HG03280 (cell line): ENCODE results near the gene CACNA1G.

ENCODE experiments used
- ATAC-seq: cut with Tn5 transposase; IDR thresholded peaks from one replicate; pipeline ENCODE4 v1.9.1; 2021; ENCODE audit warnings: mild to moderate bottlenecking, moderate library complexity; ENCODE audit not compliant: unreplicated experiment

CACNA1G gene

DNA sequence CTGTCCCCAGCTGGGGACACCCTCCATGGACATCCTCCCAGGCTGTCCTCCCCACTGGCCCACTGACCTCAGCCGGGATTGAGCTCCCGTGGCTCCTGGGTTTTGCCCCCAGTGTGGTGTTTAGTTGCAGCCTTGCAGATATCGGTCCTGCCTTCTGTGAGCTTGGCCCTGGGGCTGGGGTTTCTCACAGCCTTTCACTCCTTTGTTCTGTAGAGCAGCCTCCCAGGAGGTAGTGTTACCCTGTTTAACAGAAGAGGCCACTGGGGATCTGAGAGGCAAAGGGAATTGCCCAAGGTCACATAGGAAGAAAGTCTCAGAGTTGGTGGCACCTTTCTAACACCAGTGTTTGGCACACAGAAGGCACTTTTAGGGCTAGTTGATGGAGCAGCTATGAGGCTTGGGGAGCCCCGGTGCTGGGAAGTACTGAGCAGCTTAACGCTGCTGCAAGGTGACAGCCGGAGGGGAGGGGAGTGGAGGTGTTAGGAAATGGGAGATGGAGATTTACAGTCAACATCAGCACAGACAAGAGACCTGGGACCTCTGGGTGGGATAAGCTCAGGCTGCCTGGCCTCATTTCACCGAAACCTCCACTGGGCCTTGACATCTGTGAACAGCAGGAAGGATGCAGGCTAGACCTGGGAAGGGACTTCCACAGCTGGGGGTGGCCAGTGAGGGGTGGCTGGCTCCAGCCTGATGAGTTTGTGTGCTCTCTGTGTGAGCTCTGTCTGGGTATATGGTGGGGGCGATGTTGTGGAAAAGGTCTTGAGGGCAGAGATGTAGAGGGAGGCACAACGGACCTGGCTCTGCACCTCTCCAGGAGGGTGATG, 26.1 kb downstream of the CACNA1G start:
- no peak for ATAC-seq

- no peak for ATAC-seq
Measured at GRCh38 chr17:50587571-50587970, 27.1 kb downstream of the CACNA1G start.

DNA sequence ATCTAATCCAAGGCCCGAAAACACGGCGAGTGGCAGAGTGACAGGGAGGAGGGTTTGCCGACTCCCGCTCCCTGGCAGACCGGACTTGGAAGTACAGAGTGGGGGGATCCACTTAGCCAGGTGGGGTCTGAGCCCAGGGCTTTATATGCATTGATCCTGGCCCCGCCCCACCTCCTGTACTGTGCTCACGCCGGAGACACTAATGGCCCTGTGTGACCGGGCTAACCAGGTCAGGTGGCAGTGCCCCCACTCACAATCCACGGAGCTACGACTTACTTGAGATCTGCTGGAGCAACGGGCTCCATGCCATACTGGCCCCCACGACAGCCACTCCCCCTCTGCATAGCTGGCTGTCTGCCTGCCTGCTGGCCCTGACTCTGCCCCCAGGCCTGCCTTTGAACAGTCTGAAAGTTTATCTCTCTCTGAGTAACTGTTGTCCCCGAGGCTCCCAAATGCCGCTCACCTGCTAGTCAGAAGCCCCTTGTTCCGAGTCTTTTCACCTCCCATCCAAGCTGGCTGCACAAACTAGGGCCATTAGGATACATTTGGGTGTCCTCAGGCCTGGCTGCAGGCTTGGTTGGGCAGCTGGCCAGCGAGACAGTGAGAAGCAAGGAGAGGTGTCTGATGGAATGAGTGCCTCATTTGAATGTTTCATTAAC, 28.0 kb downstream of the CACNA1G start:
- no peak for ATAC-seq

DNA sequence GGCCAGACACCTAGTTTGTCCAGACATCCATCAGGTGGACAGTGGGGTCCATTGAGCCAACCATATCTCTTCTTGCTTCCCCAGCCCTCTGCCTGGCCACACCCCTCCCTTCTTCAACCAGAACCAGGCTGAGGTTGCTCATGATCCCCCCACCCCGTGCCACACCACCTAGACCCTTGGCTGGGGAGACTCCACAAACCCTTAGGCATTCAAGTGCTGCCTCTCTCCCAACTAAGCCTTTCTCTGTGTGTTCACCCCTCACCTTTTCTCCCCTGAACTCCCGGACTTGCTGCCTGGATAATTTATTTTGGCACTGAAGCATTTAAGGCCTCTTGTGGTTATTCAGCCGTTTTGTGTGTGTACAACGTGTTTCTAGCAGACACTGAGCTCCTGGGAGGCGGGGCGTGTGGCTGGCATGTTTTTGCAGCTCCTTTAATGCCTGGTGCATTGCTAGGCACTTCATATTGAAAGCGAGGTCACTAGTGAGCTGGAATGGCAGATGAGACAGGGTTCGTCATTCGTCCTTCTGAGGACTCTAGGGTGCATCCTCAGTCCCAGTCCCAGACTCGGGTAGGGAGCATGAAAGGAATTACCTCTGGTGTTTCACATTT, 28.7 kb downstream of the CACNA1G start:
- no peak for ATAC-seq

DNA sequence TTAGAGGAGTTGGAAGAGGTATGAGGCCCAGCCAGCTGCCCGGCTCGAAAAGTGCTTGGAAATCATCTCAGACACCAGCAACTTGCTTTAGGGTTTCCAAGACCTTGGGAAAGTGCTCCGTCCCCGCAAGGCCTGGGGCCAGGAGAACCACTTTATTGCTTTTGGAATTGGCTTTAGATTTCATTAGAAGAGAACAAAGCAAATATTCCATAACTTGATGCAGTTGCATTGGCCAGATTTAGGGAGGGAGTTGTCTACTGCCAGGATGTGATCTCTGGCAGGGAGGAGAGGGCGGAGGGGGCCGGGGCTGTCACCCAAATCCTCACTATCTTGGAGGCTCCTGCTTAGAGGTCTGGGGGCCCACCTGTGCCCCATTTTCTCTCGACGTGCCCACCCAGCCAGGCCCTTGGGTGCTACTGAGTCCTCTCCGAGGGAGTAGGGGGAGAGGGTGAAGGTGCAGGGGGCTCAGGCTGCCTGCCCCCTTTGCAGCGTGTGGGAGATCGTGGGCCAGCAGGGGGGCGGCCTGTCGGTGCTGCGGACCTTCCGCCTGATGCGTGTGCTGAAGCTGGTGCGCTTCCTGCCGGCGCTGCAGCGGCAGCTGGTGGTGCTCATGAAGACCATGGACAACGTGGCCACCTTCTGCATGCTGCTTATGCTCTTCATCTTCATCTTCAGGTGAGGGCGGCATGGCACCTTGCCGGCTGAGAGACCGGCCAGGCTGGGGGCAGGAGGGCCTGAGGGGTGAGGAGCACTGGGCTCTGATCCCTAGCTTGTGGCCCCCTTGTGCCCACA, 30.6 kb downstream of the CACNA1G start:
- no peak for ATAC-seq

DNA sequence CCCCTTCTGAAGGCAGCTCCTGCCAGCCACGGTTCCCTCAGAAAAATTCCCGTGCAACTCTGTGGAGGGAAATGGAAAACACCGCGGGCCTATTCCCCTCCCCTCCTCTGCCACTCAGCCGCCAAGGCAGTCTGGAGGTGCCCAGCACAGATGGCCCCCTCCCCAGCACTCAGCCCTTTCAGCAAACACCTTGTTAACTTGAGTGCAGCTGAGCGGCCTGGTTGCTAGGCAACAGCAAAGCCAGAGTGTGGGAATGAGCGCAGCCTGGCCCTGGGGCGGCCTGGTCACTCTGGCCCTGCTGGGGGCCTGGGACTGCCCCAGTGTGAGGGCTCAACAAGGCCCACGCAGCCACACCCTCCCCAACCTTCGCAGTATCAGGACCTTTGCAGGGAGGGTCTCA, 32.8 kb downstream of the CACNA1G start:
- ATAC-seq, result no peak

DNA sequence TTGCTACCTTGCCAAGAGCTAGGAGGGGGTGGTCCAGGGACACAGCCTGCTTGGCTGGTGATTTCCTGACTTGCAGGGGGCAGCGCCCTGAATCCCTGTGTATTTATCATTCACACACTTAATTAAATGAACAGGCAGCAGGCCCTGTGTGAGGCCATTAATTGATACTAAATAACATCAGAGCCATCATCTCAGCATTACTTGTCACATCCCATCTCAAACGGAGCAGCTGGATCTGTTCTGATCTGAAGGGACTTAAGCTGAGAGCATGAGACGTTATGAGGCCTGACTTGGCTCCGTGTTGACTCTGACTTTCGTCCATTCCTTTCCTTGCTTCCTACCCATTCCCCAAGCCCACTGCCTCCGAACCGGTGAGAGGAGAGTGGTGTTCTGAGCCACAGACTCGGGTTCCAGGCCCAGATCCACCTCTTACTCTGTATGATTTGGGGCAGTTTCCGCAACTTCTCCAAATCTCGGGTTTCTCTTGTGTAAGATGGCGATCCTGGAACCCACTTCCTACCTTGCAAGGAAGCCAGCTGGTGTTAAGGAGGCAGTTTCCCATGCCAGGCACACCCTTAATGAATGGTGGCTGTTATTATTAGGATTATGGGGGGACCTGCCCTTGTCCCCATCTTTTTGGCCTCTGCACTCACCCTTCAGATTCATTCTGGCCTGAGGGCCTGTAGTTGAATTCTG, 33.8 kb downstream of the CACNA1G start:
- ATAC-seq, result no peak

DNA sequence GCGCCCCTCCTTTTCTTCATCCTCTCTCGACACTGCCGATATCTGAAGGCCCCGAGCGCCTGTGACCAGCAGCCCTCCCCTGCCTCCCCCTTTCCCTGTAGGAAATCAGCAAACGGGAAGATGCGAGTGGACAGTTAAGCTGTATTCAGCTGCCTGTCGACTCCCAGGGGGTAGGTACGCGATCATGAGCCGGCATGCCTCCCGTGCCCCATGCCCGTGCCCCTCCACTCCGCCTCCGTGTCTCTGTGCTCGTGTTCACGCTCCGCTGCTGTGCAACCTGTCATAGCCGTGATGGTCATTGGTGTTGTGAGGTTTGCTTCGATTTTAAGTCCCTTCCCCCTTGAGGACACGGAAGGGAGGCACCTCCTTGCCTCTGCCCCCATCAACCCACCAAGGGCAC, 34.4 kb downstream of the CACNA1G start:
- ATAC-seq, result no peak

DNA sequence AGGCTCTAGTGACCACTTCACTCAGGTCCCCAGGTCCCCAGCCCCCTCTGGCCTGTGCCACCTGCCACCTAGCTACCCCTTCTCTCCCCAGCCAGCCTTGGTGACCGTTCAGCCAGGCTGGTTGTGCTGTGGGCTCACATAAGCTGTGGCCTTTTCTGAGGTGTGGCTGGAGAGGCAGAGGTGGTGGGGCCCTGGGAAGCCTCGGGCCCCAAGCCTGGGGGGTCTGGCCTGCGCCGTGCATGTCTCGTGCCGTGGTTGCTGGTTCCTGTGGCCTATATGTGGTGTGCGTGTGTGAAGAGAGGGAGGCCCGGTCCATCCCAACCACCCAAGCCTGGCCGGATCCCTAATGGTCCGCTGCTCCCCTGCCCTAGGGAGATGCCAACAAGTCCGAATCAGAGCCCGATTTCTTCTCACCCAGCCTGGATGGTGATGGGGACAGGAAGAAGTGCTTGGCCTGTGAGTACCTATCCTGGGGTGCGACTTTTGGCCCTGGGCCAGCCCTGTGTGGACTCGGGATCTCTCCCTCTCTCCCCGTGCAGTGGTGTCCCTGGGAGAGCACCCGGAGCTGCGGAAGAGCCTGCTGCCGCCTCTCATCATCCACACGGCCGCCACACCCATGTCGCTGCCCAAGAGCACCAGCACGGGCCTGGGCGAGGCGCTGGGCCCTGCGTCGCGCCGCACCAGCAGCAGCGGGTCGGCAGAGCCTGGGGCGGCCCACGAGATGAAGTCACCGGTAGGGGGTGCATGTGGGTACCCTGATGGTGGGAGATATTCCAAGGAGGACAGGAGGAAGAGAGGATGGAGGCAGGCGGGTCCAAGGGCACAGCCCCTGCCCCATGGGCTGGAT, 35.9 kb downstream of the CACNA1G start:
- ATAC-seq, result no peak

DNA sequence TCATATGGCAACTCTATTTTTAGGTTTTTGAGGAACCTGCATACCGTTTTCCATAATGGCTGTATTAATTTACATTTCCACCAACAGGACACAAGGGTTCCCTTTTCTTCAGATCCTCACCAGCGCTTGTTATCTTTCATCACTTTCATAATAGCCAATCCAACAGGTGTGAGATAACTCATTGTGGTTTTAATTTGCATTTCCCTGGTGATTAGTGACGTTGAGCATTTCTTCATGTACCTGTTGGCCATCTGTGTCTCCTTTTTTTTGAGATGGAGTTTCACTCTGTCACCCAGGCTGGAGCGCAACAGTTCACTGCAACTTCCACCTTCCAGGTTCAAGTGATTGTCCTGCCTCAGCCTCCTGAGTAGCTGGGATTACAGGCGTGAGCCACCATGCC, 38.0 kb downstream of the CACNA1G start:
- ATAC-seq, result no peak

DNA sequence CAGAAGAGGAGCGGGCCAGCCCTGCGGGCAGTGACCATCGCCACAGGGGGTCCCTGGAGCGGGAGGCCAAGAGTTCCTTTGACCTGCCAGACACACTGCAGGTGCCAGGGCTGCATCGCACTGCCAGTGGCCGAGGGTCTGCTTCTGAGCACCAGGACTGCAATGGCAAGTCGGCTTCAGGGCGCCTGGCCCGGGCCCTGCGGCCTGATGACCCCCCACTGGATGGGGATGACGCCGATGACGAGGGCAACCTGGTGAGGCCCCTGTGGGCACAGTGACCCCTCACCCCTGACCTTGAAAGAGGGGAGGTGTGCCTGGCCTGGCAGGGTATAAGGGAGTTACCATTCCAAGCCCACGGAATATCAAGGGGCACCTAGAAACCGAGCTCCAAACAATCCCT, 39.1 kb downstream of the CACNA1G start:
- ATAC-seq, result no peak

DNA sequence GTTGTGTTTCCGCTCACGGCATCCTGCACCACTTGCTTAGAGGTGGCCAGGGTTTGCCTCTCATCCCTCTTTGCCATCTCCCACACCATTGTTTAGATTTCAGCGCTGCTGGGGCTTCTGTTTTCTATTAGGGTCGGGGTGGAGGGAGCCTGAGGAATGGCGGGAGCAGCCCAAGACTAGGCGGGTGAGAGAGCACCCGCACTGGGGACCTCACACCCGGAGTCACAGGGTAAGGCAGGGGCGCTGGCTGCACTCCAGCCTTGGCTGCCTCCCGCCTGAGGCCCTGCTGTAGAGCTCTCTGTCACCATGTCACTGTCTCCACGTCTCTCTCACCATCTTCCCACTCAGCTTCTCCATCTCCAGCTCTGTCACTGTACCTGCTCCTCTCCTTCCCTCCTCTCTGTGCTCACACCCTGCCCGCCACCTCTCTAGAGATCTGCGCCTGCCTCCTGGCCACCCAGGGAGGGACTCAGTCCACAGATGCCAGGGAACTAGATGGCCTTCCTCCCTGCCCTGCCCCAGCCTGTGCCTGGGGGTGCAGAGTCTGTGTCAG, 41.4 kb downstream of the CACNA1G start:
- ATAC-seq, result no peak

DNA sequence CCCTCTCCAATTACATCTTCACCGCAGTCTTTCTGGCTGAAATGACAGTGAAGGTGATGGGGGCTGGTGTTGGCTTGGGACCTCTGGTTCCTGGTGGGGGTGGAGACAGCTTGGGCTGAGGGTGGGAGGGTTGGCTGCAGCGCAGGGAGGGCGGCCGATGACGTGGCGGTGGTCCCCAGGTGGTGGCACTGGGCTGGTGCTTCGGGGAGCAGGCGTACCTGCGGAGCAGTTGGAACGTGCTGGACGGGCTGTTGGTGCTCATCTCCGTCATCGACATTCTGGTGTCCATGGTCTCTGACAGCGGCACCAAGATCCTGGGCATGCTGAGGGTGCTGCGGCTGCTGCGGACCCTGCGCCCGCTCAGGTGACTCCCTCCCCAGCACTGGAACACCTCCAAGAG, 42.3 kb downstream of the CACNA1G start:
- no peak for ATAC-seq

DNA sequence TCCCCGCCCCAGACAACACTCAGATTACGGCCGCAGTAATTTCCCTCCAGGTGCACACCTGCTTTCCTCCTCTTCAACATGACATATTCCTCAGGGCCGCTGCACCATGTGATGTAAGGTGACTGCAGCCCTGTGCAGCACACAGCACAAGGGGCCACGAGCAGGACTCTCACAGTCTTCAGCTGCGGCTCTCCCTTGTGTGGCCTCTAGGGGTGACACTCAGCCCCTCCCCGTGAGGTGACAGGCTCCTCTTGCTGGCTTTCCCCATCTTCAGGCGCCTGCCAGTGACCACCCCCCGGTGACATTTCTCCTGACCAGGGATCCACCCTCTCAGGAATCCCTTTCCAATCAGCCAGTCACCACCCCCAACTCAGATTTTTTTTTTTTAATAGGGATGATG, 42.8 kb downstream of the CACNA1G start:
- no peak for ATAC-seq

DNA sequence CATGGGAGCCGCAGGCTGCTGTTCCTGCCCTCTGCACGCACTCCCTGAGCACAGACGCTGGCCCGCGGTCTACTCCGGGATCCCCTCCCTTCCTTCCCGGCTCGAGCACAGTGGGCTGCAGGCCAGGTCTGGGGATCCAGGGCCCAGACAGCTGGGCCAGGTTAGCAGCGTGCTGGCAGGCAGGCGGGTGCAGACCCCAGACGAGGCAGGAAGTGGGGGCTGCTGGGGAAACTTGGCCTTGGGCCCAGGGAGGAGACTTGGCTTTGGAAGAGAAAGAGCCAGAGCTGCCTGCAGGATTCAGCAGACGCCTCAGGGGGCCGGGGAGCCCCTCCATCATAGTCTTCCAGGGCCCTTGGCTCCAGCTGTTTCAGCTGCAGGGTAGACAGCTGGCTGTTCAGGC, 44.0 kb downstream of the CACNA1G start:
- no peak for ATAC-seq

- ATAC-seq, result no peak
Measured at GRCh38 chr17:50605429-50605828, 44.9 kb downstream of the CACNA1G start.

DNA sequence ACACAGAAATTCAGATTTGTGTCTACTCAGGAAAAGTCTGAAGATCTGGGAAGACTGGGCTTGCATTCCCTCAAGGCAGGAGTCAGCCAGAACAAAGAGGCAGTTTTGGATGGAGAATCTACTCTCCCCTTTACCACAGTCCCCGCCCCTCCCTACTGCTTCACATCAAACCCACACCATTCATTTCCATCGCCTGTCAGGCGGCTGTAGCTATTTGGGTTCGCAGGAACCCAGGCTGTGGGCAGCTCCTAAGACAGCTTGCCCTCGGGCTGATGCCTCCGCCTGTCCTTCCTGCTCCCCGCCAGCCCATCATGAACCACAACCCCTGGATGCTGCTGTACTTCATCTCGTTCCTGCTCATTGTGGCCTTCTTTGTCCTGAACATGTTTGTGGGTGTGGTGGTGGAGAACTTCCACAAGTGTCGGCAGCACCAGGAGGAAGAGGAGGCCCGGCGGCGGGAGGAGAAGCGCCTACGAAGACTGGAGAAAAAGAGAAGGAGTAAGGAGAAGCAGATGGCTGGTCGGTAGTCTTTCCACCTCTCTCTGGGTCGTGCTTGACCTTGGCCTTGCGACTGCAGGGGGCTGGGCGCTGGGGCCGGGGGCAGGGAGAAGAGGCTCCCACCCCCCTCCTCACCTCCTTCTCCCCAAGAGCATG, 47.1 kb downstream of the CACNA1G start:
- ATAC-seq, result no peak

DNA sequence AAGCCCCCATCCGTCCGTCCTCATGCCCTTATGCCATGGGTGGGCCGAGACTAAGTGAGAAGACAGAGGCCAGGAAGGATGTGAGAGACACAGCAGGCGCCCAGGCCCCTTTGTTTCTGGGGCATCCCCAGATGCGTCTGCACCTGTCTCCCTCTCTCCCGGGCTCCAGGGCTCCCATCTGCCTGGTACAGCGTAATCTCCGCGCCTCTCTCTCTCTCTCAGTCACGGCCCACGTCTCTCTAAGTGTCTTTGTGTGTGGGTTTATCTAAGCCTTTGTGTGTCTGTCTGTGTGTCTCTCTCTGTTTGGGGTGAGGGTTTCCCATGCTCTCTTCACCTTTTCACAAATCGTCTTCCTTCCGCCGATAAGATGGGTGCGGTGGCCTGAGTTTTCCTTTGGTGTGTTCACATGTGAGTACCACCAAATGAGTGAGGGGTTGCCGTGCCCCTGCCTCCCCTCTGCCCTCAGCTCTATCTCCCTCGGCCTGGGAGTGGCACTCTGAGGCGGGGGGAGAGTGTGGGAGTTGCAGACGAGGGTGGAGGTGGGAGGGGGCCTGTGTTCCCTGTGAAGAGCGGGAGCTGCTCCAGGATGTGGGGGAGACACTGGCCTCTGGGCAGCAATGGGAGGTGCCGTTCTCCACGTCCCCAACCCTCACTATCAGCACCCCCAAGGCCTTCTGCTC, 48.3 kb downstream of the CACNA1G start:
- ATAC-seq, result no peak
